Esophagus muscularis mucosa (tissue), 4 donors: ENCODE measurements around the gene GPR55.

Experiments used
- CTCF ChIP-seq, 3 experiments: fragments of 200-600 bp in 2 of 3; fragments of 450-650 bp in 1 of 3; sonication (generic) in 2 of 3; IDR thresholded peaks; one replicate each; pipeline ENCODE4 v1.5.1; 2017 to 2019; ENCODE audit warnings: antibody characterized with exemption in 3 of 3, mild to moderate bottlenecking in 2 of 3, moderate library complexity in 1 of 3
- EP300 ChIP-seq: sonication (generic); formaldehyde crosslinking; IDR thresholded peaks from one replicate; pipeline ENCODE4 v1.6.1; 2017; ENCODE audit warnings: antibody characterized with exemption
- POLR2A ChIP-seq: fragments of 450-650 bp; IDR thresholded peaks from one replicate; pipeline ENCODE4 v1.6.1; 2017; ENCODE audit warnings: antibody characterized with exemption, moderate library complexity, mild to moderate bottlenecking, low read depth
- POLR2AphosphoS5 ChIP-seq, 2 donors: sonication (generic); formaldehyde crosslinking; IDR thresholded peaks; one replicate each; pipeline ENCODE4 v1.6.1; 2017; ENCODE audit warnings: antibody characterized with exemption in 2 of 2

DNA sequence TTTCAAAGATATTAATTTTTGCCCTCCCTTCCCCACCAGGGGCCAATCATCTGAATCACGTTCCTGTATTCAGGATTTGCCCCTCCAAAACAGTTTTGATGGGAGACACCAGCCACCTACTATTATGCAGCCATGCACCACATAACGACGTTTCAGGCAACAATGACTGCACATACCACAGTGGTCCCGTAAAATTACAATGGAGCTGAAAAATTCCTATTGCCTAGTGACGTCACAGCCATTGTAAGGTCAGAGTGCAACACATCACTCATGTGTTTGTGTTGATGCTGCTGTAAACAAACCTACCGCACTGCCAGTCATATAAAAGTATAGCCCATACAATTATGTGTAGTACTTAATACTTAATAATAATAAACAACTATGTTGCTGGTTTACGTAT is 37.7 kb downstream of the GPR55 start:
- no peak for TF ChIP-seq CTCF (IDR thresholded peaks at IDR 0.05)
- no peak for TF ChIP-seq POLR2A
- no peak for TF ChIP-seq POLR2AphosphoS5 (IDR thresholded peaks at IDR 0.05)
- TF ChIP-seq EP300: no peak
